Activated CD8-positive, alpha-beta memory T cell treated with anti-CD3 and anti-CD28 coated beads, Interleukin-2, amount 50 U/mL, for 1 hour (primary cell): ENCODE data around the gene NRAP.
"Not testable (repeated sequence)": the region's sequence is repeated elsewhere in the genome, so short reads cannot be mapped to it uniquely, and the experiment has no call there.

Experiments
- DNase-seq: peaks from one replicate; pipeline ENCODE4 v3.0.0-alpha.2; 2020; ENCODE audit errors: extremely low read depth

The NRAP gene

DNA sequence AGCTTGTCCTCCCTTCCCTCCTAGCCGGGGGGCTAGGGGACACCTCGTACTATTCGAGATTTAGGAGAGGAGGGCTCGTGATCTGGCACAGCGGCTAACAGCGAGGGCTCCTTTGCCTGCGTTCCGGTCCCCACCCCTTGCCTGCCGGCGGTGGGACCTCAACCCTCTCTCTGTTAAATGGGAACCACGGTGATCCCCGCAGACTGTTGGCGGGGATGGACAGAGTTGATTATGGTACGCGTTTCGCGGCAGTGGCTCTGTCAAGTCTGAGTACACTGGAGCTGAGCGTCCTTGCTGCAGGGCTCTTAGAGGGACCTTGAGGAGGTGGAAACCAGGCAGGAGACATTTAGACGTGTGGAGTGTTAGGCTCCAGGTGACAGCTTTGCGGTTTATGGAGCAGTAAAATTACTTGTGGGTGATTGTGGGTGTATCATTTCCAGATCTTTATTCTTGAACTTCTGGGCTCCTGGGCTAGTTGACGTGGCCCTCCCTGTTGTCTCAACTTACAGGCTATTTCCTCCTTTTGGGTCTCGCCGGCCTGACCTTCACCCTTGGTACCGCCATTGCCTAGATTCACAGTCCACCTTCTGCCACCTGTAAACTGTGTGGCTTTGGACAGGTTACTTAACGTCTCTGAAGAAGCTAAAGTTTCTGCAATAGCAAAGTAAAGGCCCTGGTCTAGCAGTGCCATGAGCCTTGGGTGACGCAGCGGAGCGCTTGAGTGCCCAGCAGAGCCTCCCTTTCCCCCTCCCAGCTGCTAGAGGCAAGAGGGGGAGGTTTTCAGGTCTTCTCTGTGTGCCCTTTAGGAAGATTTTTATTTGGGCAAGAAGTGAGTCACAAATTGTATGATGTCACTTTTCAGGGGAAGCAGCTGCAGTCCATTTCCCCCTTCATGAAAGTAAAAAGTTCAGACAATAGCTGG, 16.6 kb upstream of the NRAP start:
- DNase-seq = no peak

GRCh38 chr10:113679463-113680189, 15.8 kb upstream of the NRAP start, which contains the start of gene CASP7:
Gene CASP7 (plus strand): TSS chr10:113679912. CDS start chr10:113697494, 17,582 bp downstream.
- DNase-seq = peak; percentile 44

DNA sequence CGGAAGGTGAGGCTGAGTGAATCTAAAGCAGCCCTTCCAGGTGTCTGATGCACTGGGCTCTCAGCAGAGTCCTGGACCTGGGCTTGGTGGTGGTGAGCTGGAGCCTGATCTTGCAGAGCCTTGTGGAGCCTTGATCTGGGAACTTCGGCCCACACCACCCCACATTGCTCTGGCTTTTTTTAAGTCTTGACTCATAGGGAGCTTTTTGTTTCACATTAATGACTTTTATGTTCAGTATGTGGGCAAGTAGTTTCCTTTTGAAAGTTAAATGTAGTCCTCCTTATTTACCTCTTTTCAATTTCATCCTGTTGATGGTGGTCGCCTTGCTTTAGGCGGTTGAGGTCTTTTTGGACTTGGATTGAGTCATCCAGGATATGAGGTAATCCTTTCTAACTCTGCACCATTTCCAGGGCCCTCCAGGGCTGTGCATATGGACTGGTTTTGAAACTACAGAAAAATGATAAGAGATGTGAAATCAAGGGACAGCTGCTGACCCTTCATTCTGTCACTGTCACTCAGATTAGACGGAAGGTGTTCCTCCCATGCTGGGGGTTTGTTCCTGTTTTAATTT, 2.9 kb upstream of the NRAP start:
- DNase-seq = no peak

DNA sequence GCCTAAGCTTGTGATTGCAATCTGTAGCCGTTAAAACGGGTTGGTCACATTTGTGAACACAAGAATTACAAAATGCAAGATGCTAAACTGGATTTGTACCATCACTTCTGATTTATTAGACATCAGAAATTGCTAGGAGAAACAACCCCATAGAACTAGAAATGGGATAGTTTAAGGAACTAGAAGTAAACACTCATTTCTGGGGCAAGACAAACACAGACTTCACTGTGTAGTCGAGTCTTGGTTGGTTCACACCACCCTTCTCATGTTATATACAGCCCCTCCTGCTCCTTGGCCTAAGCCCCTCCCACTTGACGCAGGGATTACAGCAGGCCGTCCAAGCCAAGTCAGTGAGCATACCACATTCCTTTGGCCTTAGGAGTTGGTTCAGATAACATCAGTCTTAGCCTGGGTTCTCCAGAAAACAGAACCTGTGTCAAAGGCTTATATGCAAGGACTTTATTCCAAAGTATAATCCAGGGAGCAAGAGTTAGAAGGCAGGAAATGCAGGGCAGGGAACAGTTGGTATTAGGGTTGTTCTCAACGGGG, 2.0 kb upstream of the NRAP start:
- no peak for DNase-seq

- no peak for DNase-seq
These were observed 1.5 kb upstream of the NRAP start for GRCh38 chr10:113665352-113665751.

- DNase-seq = no peak
These were observed 699 bp downstream of the NRAP start for GRCh38 chr10:113663142-113663541.

GRCh38 chr10:113661332-113661731, 2.5 kb downstream of the NRAP start:
- no peak for DNase-seq

DNA sequence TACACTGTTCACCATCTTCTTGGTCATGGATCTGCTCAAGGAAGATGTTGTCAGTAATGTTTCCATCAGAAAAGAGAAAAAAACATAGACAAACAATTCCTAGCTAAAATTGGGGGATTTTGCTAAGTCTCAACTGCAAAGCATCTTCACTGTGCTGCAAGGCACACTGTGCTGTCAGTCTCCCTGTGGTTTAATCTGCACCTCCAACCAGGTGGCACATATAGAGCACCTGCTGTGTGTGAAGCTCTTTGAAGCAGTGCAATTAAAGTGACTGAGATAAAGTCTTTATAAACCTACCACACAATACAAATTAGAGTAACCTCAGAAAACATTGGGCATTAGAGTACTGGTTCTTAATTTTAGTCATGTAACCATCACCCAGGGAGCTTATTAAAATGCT, 6.3 kb downstream of the NRAP start:
- DNase-seq = no peak

DNA sequence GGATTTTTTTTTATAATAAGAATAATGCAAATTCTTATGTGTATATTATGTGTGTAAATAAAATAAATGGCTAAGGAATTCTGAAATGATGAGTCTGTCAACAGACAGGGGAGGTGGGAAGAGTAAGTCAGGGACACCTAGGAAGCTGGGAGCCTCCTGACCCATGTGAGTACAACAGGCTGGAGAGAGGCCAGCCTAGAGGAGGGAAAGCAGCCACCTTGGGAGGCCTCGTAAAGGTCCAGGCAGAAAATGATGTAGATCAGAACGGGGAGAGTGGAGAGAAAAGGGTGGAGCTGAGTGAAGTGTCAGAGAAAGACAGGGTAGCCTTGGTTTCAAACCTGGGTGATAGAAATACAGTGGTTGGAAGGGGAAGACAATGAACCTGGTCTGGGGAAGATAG, 6.9 kb downstream of the NRAP start:
- no peak for DNase-seq

DNA sequence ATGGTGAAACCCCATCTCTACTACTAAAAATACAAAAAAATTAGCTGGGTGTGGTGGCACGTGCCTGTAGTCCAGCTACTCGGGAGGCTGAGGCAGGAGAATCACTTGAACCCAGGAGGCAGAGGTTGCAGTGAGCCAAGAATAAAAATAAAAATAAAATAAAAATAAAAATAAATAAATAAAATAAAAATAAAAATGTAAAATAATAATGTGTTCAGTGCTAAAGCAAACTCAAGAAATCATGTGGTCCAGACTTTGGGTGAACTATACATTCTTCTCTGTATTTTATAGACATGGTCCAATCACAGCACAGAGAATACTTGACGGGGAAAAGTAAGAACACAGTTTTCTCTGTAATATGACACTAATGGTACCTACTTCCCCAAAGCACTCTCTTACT, 11.4 kb downstream of the NRAP start:
- not testable (repeated sequence) for DNase-seq

GRCh38 chr10:113651898-113652297, 11.9 kb downstream of the NRAP start:
- DNase-seq = no peak

DNA sequence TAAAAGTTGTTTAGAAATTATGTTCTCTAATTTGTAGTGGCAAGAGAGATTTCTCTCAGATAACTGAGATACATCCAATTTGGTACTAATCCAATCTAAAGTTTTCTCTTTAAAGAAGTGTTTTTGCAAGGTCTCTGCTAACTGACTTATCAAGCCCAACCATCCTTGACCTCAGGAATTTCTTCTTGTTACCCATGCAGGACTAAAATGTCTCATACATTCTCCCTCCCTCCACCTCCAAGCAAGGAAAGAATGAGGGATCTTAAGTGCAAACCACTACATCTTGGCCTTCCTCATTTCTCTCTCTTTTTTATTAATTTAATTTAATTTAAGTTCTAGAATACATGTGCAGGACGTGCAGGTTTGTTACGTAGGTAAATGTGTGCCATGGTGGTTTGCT, 12.8 kb downstream of the NRAP start:
- DNase-seq = no peak

DNA sequence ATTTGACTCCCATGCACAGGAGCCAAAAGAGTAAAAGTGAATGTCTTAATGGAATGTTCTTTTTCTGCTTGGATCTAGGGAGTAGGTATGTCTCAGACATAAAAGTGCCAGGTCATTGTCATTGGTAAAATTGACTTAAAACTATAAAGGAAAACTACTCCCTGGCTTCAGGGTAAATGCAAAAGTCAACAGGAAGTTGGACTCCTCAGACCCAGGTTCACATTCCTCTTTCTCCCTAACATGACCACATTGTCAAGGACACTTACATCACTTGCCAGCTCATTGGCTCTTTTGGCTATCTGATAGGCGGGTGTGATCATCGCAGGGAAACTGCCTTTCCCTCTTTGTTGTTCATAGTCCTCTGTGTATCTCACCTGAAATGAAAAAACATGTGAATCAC, 13.7 kb downstream of the NRAP start:
- no peak for DNase-seq

DNA sequence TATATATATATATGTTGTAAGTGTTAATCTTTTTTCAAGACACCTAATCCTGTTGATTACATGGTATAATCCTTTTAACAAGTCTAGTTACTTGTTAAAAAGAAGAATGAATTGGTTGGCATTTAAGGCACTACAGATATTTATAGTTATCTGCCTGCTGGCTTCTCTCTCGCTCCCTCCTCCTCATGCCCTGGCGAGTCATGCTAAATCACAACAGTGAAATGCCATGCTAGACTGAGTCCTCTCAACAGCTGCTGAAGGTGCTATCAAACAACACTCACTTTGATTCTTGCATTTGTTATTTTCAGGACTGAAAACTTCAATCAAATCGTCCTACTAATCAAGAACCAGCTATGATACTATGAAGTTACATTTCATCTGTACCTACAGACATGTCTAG, 15.4 kb downstream of the NRAP start:
- DNase-seq = no peak

- DNase-seq = no peak
These were observed 16.0 kb downstream of the NRAP start for GRCh38 chr10:113647812-113648211.

DNA sequence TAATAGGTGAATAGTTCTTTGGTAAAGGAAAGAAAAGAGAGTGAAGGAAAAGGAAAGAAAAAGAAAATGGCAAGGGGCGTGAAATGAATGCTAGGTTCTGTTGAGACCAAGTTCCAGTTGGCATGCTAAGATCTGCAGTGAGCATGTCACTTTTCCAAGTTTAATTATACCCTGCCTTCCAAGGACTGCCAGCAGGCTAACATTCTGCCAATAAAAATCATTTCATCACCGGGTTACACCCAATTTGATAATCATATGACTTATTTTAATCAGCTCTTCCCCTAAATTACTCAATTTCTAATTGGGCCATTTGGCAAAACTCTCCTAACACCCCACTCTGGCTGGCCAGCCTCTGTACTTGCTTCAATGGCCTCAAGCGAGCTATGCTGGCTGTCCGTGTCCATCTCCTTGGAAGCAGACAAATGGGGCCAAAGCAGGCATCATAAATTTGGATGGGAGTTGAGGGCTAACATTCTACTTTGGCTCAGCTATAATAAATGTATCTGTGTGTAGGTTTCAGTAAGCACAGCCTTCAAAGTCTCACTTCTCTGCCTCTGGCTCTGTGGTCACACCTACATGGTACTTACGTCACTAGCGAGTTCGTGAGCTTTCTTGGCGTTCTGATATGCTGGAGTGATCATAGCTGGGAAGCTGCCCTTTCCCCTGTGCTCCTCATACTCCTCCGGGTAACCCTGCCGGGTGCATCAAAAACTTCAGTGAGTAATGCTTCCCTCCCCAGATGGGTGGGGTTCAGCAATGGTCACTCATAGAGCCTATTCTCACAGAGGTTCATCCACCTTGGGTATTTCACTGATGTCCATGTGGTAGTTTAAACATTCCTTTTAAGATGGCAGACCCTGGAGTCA, 17.3 kb downstream of the NRAP start:
- no peak for DNase-seq

DNA sequence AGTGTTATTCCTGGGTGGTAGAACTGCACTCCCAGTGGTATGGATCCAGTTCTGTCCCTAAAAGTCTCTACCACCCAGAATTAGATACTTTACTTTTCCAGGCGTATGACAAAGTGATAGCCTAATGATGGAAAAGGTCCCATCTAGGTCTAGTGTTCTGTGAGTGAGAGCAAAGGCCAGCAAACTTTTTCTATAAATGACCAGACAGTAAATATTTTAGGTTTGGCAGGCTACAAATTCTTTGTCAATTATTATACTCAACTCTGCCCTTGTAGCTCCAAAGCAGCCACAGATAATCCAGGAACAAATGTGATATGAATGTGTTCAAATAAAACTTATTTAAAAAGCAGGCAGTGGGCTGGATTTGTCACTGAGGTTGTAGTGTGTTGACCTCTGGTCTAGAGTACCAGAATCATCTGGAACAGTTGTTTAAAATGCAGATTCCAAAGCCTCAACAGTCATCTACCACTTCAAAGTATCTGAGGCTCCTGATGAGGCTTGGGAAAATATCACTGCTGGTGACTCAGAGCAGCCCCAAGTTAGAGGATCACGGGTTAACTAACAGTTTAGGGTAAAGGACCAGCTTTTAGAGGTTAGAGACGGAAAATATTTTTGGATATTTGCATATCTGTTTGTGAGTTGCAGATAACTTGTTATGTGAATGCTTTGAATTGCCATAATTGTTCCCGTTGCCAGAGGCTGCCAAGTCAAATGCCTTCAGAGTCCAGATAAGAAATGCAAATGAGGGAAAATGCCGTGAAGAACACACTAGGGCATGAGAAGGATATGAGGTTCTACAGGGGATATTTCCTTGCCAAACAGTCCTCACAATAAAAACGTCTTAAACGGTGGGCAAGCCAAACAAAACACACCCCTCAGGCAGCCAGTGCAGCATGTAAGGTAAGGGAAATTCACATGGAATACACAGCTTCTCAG, 19.4 kb downstream of the NRAP start:
- DNase-seq = no peak

DNA sequence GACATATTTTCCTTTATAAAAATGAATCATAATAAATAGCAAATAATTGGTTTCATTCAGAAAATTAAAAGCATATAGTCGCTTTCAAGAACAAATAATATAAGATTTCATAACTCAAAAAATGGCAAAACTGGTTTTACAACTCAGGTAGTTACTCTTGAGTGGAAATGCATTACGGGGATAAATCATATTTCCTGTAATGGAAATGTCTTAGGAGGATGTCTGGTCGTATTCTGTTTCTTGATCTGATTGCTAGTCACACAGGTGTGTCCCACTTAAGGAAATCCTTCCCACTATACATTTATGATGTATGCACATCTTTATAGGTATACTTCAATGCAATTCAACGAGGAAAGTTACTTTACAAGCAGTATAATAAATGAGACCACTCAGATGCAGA, 20.7 kb downstream of the NRAP start:
- no peak for DNase-seq

DNA sequence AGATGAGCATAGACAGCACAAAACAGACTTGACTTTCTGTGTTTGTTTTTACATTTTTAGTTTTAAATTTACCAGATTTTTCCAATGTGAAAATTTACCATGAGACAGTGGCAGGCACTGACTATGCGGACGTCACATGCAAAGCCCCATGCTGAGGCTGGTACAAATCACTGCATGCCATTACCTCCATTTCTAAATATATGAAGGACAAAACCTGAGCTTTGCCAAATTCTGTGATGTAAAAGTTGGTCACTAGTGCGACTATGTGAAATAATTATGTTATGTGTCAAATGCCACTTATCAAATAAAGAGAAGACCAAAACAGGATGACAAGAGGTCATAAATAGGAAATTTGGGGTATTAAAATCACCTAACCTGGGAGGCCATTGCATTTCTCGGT, 22.1 kb downstream of the NRAP start:
- no peak for DNase-seq

DNA sequence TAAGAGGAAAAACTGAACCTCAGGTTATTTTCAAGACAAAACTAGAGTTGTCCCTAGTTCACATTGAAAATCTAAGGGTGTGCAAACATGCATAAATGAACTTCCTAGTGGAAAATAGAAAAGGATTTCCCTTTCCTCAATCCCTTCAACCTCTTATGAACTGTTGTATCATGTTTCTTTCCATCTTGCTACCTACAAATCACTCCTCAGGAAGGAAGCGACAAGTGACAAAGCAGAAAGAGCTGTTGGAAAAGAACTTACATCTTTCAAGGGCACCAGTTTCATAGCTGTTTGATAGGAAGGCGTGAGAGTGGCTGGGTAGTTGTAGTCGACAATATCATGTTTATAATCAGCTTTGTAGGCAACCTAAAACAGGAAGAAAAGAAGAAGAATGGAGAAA, 23.9 kb downstream of the NRAP start:
- DNase-seq = no peak
